Choroid plexus epithelial cell (primary cell): ENCODE results near the gene KRTAP17-1.

Experiments
- DNase-seq: peaks from one replicate; pipeline ENCODE4 v3.0.0-alpha.2; 2010; ENCODE audit warnings: low read depth
- H3K4me3 ChIP-seq: 2 replicates; pipeline ENCODE4 v1.5.1; 2011; ENCODE audit warnings: low read depth, mild to moderate bottlenecking, control low read depth, low read length, moderate library complexity
- TF ChIP-seq, protein P1 (sequence below): conservative IDR thresholded peaks from 2 replicates; pipeline ENCODE4 v1.5.1; 2011; ENCODE audit warnings: low read depth, mild to moderate bottlenecking, control low read depth, inconsistent platforms, low read length, moderate library complexity

The KRTAP17-1 gene

DNA sequence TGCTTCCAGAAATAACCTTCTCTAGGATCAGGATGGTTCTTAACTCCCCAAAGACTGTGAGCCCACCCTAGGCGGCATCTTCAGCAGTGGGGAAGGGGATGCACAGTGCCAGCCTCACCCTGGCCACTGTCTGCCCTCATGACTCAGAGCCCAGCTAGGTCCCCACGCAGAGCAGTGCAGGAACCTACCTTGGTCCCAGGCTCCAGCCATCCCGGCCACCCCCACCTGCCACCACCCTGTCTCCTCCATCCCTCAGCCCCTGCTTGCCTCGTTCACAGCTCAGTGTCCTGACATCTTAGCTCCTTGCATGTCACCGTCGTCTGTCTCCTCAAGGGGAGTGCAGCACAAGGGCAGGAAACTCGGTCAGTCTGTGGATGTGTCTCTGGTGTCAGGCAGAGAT, 16.1 kb upstream of the KRTAP17-1 start:
- no peak for DNase-seq
- no peak overlapping the region for H3K4me3 ChIP-seq
- TF ChIP-seq, protein P1, sequence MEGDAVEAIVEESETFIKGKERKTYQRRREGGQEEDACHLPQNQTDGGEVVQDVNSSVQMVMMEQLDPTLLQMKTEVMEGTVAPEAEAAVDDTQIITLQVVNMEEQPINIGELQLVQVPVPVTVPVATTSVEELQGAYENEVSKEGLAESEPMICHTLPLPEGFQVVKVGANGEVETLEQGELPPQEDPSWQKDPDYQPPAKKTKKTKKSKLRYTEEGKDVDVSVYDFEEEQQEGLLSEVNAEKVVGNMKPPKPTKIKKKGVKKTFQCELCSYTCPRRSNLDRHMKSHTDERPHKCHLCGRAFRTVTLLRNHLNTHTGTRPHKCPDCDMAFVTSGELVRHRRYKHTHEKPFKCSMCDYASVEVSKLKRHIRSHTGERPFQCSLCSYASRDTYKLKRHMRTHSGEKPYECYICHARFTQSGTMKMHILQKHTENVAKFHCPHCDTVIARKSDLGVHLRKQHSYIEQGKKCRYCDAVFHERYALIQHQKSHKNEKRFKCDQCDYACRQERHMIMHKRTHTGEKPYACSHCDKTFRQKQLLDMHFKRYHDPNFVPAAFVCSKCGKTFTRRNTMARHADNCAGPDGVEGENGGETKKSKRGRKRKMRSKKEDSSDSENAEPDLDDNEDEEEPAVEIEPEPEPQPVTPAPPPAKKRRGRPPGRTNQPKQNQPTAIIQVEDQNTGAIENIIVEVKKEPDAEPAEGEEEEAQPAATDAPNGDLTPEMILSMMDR, result no peak

DNA sequence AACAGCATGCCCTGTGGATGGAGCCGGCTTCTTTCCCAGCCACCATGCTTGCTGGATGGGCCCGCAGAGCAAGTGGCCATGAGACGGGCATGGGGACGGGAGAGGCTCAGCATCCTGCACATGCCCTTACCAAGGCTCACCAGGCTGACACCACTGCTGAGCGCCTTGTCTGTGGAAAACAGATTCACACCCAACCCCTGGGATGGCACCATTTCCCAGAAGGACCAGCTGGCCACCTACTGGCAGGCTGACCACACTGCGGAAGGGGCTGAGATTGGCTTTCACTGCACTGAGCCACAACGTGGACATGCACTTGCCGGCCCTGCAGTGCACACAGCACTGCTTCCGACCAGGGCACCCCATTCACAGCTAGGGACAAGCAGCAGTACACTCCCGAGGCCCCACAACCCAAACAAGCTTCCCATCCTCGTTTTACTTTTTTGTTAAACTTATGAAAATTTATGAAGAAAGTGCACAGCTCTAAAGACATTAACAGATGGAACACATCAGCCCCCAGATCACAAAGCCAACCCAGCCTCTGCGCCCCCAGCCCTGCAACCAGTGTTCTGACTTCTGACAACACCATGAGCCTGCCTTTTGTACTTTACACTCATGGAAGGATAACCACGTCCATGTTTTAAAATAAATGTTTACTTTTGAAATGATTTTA, 13.9 kb upstream of the KRTAP17-1 start:
- DNase-seq, result peak; percentile 63
- H3K4me3 ChIP-seq, result no peak overlapping the region
- TF ChIP-seq, protein P1, result peak; percentile 91

DNA sequence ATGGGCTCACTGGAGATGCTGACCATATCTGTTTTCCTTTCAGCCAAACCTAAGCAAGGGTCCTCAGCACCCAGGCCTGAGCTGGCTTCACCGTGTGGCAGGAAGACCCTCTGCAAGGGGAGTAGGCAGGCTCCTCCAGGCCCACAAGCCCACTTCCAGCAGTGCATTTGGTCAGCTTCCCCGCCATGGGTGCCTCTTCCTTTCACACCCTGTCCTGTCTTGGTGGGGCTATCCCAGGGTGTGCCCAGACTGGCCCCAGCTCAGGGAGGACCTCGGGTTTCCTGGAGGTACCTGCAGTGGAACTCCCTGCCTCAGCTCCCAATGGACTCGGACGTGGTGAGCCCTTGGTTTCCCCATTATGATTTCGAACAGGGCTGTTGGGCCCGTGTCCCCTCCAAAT, 12.7 kb upstream of the KRTAP17-1 start:
- no peak overlapping the region for H3K4me3 ChIP-seq
- TF ChIP-seq, protein P1, result no peak
- no peak for DNase-seq

DNA sequence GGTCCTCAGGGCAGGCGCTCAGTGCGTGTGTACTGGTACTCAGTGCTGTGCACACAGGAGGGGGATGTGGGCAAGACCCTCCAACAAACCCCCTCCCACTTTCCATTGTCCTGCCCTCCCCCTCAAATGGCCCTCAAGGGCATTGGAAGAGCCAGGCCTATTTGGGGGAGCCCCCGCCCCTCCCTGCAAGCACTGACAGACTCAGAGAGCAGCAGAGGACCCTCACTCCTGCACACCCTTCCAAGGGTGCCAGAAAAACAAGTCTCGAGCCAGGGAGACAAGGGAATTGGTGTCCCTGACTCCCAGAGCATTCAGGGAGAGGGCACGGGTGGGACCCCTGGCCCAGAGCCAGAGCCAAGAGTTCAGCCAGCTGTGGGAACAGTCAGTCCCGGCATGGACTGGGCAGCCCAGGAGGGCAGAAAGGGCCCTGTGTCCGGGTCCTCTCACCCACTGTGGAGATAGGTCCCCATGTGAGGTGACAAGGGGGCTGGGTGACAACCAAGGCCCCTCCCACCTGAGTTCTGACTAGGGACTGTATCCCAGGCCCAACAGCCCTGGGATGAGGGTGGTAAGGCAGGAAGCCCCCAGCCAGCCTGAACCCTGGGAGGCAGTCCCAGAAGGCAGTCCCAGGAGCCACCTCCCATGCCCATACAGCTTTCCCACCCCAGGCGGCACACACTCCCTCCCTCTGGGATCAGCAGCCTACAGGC, 12.1 kb upstream of the KRTAP17-1 start:
- TF ChIP-seq, protein P1, result no peak
- H3K4me3 ChIP-seq, result no peak overlapping the region
- DNase-seq, result no peak

DNA sequence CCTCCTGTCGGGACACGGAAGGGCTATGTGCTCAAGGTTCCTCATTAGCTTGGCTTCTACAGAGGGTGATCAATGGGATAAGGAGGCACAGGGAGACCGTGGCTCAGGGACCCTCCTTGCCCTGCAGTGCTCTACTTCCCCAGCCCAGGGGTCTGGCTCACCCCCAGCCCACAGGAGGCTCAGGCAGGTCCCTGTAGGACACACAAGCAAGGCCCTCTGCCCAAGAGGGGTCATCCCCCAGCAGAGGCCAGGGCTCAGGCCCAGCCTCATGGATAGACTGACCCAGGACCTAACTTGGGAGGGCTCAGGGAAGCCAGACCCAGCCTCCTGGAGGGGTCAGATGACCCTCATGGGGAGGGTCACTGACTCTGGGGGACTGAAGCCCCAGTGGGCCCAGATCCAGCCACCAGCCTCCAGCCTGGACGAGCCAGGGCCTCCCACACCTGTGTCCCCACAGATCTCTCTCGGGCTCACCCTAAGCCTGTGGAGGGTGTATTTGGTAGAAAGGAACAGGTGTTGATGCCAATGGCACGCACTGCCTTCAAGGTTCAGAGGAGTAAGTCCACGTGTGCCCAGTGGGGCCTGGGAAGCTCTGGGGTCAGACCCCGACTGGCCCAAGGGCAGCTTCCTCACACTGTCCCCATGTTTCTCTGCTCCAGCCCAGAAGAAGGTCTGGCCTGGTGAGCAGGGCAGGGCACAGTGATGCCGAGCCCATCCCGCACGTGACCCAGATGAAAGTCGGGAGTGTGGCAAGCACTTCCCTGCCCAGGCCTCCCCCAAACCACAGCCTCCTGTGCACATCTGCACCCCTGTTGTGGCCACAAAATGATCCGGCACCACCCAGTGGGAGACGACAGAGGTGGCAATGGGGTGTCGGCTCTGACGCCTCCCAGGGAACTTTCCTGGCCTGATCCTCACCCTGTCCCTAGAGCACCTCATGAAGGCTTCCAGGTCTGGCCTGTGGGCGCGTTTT, 10.9 kb upstream of the KRTAP17-1 start:
- DNase-seq, result no peak
- H3K4me3 ChIP-seq, result no peak overlapping the region
- TF ChIP-seq, protein P1, result no peak

DNA sequence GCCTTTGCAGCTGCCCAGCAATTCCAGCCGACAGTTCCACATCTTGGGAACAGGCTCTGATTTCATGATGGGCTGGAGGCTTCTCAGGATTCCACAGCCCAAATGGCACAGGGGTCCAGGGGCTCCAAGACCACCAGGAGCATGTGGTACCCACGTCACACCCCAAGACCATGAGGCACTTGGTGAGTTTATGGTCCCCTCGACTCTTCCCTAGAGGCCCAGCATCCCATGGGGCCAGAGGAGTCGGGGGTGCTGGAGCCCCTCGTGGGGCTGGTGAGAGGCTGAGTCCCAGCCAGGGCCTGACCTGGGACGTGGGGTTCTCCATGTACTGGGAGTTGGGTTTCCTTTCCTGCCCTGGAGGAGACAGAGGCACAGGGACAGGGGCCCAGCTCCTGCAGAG, 10.1 kb upstream of the KRTAP17-1 start:
- no peak for DNase-seq
- TF ChIP-seq, protein P1, result no peak
- H3K4me3 ChIP-seq, result no peak overlapping the region
